ENCODE measurements around the gene RFX1. TPM values are rescaled to one million over a fixed set of nuclear protein-coding genes. Genes with fewer than 3 reads are reported as not detected.
"Not testable (repeated sequence)": the region's sequence is repeated elsewhere in the genome, so short reads cannot be mapped to it uniquely, and the experiment has no call there.

Gene RFX1
- total and polyA plus RNA-seq, 7 donors = 1.6 to 7.9 (median 2.1) TPM

DNA sequence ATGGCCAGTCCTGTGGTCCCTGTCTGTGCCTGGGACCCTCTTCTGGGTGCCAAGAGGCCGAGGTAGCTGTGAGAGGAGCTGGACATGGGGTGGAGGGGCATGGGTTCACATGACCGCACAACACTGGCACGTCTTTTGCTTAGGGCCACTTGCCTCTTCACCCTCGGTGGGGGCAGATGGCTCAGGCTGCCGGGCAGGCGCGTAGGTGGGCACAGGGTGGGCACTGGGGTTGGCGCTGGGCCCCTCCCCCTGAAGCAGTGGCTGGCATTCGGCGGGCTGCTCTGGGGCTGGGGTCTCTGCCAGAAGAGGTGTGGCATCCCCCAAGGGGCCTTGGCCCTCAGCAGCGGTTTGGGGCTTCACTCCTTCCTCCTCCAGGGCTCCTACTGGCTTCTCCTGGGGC is 47.4 kb upstream of the RFX1 start:
- no peak for TF ChIP-seq POLR2AphosphoS5 (IDR thresholded peaks at IDR 0.05)
- TF ChIP-seq EP300 (IDR thresholded peaks at IDR 0.05) = no peak
- no peak for TF ChIP-seq CTCF (IDR thresholded peaks at IDR 0.05)
- no peak for TF ChIP-seq POLR2A (IDR thresholded peaks at IDR 0.05)
- intact Hi-C loops (cut with DNase I) = no loop called here

GRCh38 chr19:14053032-14053431 is 46.9 kb upstream of the RFX1 start:
- TF ChIP-seq POLR2A (IDR thresholded peaks at IDR 0.05) (no peak), CTCF (IDR thresholded peaks at IDR 0.05) (no peak), EP300 (IDR thresholded peaks at IDR 0.05) (no peak)
- H3K27me3 ChIP-seq = peaks cover 9 to 14% (median 11%) of the 10 kb centered on the region in 3 donors
- DNase-seq = no peak
- no peaks in the 10 kb centered on the region for H3K36me3 ChIP-seq
- whole genome bisulfite sequencing, 2 donors = 94 to 97% methylated on average over 3 of the region's 3 CpGs
- H3K4me3 ChIP-seq = no peak overlapping the region
- H3K9me3 ChIP-seq = no peaks in the 10 kb centered on the region
- H3K4me1 ChIP-seq = peaks cover 0 to 12% (median 8%) of the 10 kb centered on the region in 4 donors
- intact Hi-C loops (cut with DNase I) = no loop called here
- no peak overlapping the region for H3K27ac ChIP-seq

More for the DNA sequence above, 47.4 kb upstream of the RFX1 start:
- no peak for DNase-seq
- no peak overlapping the region for H3K4me3 ChIP-seq
- H3K27ac ChIP-seq = no peak overlapping the region
- H3K27me3 ChIP-seq = peaks cover 9 to 18% (median 15%) of the 10 kb centered on the region in 3 donors
- H3K36me3 ChIP-seq = no peaks in the 10 kb centered on the region
- 94% methylated on average over 11 of the region's 11 CpGs for WGBS, 2 donors
- peaks cover 0 to 13% (median 9%) of the 10 kb centered on the region in 4 donors for H3K4me1 ChIP-seq
- no peaks in the 10 kb centered on the region for H3K9me3 ChIP-seq

DNA sequence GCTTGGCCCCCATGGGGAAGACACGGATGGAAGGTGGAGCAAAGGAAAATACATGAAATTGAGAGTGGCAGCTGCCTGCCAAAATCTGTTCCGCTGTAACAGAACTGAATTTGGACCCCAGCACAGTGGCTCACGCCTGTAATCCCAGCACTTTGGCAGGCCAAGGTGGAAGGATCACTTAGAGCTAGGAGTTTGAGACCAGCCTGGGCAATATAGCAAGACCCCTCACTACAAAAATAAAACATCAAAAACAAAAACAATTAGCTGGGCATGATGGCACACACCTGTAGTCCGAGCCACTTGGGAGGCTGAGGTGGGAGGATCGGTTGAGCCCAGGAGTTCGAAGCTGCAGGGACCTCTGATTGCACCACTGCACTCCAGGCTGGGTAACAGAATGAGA is 46.4 kb upstream of the RFX1 start:
- Histone ChIP-seq H3K4me1 (peaks cover 0 to 6% (median 3%) of the 10 kb centered on the region in 4 donors), H3K4me3 (no peak overlapping the region), H3K27me3 (peaks cover 3 to 8% (median 5%) of the 10 kb centered on the region in 3 donors), H3K27ac (no peak overlapping the region), H3K9me3 (no peaks in the 10 kb centered on the region), H3K36me3 (no peaks in the 10 kb centered on the region)
- intact Hi-C loops (cut with DNase I) = no loop called here
- DNase-seq = no peak
- WGBS, 2 donors = 90 to 92% methylated on average over 6 of the region's 6 CpGs
- TF ChIP-seq EP300 (IDR thresholded peaks at IDR 0.05) = no peak
- no peak for TF ChIP-seq POLR2AphosphoS5 (IDR thresholded peaks at IDR 0.05)
- TF ChIP-seq CTCF (IDR thresholded peaks at IDR 0.05) = no peak
- TF ChIP-seq POLR2A (IDR thresholded peaks at IDR 0.05) = no peak

GRCh38 chr19:14051980-14052379 is 45.9 kb upstream of the RFX1 start:
- H3K9me3 ChIP-seq = no peaks in the 10 kb centered on the region
- intact Hi-C loops (cut with DNase I) = no loop called here
- TF ChIP-seq EP300 (IDR thresholded peaks at IDR 0.05) = no peak
- H3K27ac ChIP-seq = no peak overlapping the region
- H3K36me3 ChIP-seq = no peaks in the 10 kb centered on the region
- WGBS, 2 donors = 86 to 91% methylated on average over 9 of the region's 9 CpGs
- peaks cover 0 to 3% (median under 1%) of the 10 kb centered on the region in 3 donors for H3K27me3 ChIP-seq
- H3K4me3 ChIP-seq = no peak overlapping the region
- DNase-seq = no peak
- peaks cover 0 to 1% (median under 1%) of the 10 kb centered on the region in 4 donors for H3K4me1 ChIP-seq

DNA sequence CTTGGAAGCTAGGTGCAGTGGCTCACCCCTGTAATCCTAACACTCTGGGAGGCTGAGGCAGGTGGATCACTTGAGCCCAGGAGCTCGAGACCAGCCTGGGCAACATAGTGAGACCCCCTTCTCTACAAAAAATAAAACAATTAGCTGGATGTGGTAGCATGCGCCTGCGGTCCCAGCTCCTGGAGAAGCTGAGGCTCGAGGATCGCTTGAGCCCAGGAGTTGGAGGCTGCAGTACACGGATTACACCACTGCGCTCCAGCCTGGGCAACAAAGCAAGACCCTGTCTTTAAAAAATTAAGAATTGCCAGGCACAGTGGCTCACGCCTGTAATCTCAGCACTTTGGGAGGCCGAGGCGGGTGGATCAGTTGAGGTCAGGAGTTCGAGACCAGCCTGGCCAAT is 44.8 kb upstream of the RFX1 start:
- H3K4me1 ChIP-seq; H3K36me3 ChIP-seq; DNase-seq; intact Hi-C loops (cut with DNase I); H3K27ac ChIP-seq; H3K4me3 ChIP-seq; H3K9me3 ChIP-seq; H3K27me3 ChIP-seq: not testable (repeated sequence)
- 95 to 96% methylated on average over 11 of the region's 11 CpGs for WGBS, 2 donors

DNA sequence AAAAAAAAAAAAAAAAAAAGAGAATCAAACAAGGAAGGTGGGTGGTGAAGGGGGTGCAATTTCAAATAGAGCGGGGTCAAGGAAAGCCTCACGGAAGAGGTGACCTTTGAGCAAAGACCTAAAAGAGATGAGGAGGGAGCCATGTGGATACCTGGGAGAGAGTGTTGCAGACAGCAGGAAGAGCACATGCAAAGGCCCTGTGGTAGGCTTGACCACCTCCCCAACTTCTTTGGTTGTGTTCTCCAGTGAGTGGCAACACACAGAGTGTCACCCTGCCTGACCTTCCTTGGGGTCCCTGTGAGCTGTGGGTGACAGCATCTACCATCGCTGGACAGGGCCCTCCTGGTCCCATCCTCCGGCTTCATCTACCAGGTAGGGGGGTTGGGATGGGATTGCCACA is 44.4 kb upstream of the RFX1 start:
- intact Hi-C loops (cut with DNase I) = no loop called here
- no peak for DNase-seq
- WGBS, 2 donors = 96 to 97% methylated on average over 4 of the region's 4 CpGs
- H3K27ac ChIP-seq = no peak overlapping the region
- no peaks in the 10 kb centered on the region for H3K4me1 ChIP-seq
- H3K9me3 ChIP-seq = no peaks in the 10 kb centered on the region
- no peaks in the 10 kb centered on the region for H3K36me3 ChIP-seq
- TF ChIP-seq POLR2AphosphoS5 (IDR thresholded peaks at IDR 0.05) = no peak
- TF ChIP-seq CTCF (IDR thresholded peaks at IDR 0.05) = no peak
- TF ChIP-seq POLR2A (IDR thresholded peaks at IDR 0.05) = no peak
- no peak for TF ChIP-seq EP300 (IDR thresholded peaks at IDR 0.05)
- no peaks in the 10 kb centered on the region for H3K27me3 ChIP-seq
- no peak overlapping the region for H3K4me3 ChIP-seq
